A549 treated with ZK216348 at 1 μM for 4 hours (cell line): Measurements from ENCODE around the gene CACNG7. TPM values are rescaled to one million over a fixed set of nuclear protein-coding genes. Genes with fewer than 3 reads are reported as not detected.

Source experiments
- total RNA-seq: library from RNA; stranded (reverse); fragments of 200-300 nt; extraction: Qiagen RNA extraction; gene quantifications from 5 replicates; pipeline ENCODE4 v1.2.3, GENCODE V29; 2022; ENCODE audit warnings: low read depth

The CACNG7 gene, protein sequence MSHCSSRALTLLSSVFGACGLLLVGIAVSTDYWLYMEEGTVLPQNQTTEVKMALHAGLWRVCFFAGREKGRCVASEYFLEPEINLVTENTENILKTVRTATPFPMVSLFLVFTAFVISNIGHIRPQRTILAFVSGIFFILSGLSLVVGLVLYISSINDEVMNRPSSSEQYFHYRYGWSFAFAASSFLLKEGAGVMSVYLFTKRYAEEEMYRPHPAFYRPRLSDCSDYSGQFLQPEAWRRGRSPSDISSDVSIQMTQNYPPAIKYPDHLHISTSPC
- 4.6 to 10.0 TPM (median 9.4 TPM) in 5 replicates for total RNA-seq

DNA sequence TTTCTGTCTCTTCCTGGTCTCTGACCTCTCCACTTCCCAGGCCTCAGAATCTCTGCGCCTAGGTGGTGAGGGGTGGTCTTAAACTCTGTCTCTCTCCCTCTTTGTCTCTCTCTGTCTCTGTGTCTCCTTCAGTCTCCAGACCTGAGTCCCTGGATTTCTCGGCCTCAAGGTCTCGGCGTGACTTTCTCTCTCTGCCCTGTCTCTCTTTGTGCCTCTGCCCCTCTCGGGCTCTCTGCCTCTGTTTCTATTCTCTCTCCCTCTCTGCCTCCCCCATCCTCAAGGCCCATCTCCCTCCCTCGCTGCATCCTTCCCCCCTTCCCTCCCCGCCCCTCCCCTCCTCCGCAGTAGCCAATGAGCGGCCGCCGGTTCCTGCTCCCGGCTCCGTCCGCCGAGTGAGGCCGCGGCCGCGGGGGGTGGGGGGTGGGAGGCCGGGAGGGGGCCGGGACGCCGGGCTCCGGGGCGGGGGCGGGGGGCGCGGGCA is at the start of gene CACNG7:
CACNG7 (plus strand) TSS at position 344 of the 481 bp plus-strand sequence. CDS start 3,554 bp downstream, outside the sequence.

DNA sequence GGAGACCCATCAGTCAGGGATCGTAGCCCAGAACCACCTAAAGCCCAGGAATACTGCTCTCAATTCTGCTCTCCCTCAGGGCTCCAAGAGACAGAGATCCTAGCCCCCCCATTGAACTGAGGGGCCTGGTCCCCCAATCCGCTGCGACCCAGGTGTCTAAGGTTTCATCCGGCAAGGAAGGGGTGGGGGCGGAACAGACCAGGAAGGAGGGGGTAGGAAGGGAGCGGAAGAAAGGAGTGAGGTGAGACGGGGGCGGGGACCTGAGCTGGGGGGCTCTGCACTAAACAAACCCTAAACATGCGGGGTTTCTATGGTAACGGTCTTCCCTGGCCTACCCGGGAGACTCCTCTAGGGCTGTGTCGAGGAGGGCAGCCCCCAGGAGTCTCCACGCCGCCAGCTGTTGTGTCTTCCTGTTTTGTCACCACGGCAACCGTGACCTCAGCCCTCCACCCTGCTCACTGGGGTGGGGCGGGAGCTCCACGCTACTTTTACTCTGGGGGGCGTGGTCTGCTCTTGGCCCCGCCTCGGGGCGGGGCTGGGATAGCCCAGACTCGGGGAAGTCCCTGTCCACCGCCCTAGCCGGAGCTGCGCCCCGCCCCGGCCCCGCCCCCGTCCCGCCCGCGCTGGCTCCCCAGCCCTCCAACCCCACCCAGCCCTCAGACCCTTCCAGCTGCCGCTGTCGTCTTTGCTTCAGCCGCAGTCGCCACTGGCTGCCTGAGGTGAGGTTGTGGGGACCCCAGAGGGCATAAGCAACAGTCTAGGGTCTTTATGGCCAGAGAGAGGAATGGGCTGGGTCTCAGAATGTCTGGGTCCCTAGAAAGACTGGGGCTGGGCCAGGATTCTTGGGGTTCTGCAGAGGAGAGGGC is 41.6 kb upstream of the CACNG7 start, which contains the start of gene MYADM:
MYADM (plus strand) TSS at position 659 of the 866 bp plus-strand sequence. CDS start 5,647 bp downstream, outside the sequence.

DNA sequence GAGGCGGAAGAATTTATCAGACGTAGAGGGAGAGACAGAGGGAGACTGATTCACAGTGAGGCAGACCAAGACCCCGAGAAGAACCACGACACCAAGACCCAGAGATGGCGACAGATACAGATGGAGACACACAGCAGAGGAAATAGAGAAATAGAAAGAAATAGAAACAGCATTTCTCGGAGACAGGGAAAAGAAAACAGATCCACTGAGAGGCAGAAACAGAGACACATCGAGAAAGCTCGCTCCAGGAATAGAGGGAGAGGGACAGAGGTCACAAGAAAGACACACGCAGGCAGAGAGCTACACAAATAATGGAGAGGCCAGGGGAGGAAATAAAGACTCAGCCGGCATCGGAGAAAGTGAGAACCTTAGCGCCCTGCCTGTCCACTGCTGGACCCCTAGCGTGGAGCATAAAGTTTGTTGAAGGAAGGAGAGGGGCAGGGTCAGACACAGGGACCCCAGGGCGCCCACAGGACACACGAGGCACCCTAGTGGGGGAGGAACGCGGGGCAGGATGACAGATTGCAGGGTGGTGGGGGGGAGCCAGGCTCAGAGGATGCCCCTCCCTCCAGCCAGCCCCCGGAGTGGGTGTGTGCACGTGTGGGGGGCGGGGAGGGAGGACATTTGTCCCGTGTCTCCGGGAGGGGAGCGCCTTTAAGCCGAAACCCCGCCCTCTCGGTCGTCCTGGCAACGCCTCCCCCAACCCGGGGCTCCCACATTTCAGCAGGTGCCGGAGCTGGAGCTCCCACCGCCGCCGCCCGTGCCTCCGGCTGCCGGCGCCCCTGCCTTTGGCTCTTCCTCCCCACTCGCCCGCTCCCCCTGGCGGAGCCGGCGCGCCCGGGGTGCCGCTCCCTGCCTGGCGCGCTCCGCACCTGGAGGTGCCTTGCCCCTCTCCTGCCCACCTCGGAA is 27.3 kb upstream of the CACNG7 start, which contains the start of gene PRKCG:
PRKCG (plus strand) TSS at position 716 of the 909 bp plus-strand sequence. CDS start 298 bp downstream, outside the sequence.

DNA sequence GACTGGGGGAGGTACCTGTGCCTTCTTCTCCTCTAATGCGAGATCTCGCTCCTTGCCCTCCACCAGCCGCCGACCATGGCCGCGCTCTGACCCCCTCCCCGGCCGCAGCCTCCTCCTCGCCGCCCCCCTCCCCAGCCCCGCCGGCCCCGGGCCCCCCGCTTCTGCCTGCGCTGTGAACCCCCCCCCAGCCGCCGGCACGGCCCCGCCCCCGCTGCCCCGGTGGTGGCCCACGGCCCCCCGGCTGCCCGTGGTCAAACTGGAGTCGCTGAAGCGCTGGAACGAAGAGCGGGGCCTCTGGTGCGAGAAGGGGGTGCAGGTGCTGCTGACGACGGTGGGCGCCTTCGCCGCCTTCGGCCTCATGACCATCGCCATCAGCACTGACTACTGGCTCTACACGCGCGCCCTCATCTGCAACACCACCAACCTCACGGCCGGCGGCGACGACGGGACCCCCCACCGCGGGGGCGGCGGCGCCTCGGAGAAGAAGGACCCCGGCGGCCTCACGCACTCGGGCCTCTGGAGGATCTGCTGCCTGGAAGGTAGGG is 53.9 kb downstream of the CACNG7 start, which contains the start of gene CACNG8:
CACNG8 (plus strand) TSS at position 51 of the 545 bp plus-strand sequence.

DNA sequence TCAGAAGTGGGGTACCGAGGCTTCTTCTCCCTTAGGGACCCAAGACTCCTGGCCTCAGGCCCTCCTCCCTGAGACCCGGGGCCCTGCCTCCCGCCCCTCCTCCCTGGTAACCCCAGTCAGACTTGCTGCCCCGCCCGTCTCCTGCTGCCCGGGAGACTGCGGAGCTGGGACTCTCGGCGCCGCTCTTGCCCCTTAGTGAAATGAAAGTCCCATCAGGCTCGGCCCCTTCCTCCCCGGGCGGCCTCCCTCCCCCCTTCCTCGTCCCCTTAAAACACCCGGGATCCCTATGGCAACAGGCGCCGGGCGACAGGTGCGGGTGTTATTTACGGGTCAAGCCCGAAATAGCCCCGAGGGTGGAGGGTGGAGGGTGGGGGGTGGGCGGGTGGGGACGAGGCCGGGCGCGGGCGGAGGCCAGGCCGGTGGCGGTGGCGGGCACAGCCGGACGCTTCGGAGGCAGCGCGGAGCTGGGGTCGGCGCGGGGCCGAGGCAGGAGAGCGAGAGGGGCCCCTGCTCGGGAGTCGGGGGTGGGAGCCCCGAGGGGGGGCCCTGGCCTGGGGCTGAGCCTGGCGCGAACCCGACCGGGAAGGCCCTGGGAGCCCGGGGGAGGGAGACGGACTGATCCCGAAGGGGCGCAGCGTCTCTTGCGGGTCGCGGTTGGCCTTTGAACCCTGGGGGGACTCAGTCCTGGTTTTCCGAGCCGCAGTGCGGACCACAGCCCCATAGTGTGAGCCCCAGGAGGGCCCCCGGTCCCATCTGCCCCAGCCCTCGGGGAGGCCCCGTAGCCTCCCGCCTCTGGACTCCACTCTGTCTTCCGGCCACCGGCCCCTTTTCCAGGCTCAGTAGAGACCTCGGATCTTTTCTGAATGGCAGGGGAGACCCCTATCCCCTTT is 82.4 kb downstream of the CACNG7 start, which contains the start of gene CACNG6:
CACNG6 (plus strand) TSS at position 414 of the 890 bp plus-strand sequence. CDS start 1,241 bp downstream, outside the sequence.

Other genes starting within 250 kb of the CACNG7 start
- 0.04 TPM in 1 of 5 replicates, not detected in the others for gene NLRP12, start 85.0 kb upstream of the CACNG7 start, total RNA-seq
- gene MYADM, start 41.4 kb upstream of the CACNG7 start, total RNA-seq = 191 to 352 TPM (median 290 TPM) in 5 replicates
- 3.4 to 6.7 TPM (median 6.0 TPM) in 5 replicates for gene PRKCG, start 27.1 kb upstream of the CACNG7 start, total RNA-seq
- 0.83 to 1.4 TPM (median 1.4 TPM) in 5 replicates for gene CACNG8, start 53.7 kb downstream of the CACNG7 start, total RNA-seq
- gene CACNG6, start 82.4 kb downstream of the CACNG7 start, total RNA-seq = 7.7 to 12.8 TPM (median 12.1 TPM) in 5 replicates
- gene VSTM1, start 154.6 kb downstream of the CACNG7 start, total RNA-seq = 0.55 to 0.92 TPM (median 0.78 TPM) in 3 of 5 replicates, not detected in the others
- gene TARM1, start 172.1 kb downstream of the CACNG7 start, total RNA-seq = not detected in 5 replicates
- 0.25 to 0.41 TPM (median 0.33 TPM) in 5 replicates for gene OSCAR, start 191.5 kb downstream of the CACNG7 start, total RNA-seq
- 211 to 296 TPM (median 232 TPM) in 5 replicates for gene NDUFA3, start 193.6 kb downstream of the CACNG7 start, total RNA-seq
- gene TFPT, start 206.4 kb downstream of the CACNG7 start, total RNA-seq = 19.8 to 27.0 TPM (median 21.7 TPM) in 5 replicates
- 105 to 128 TPM (median 113 TPM) in 5 replicates for gene PRPF31, start 206.5 kb downstream of the CACNG7 start, total RNA-seq
- gene CNOT3, start 228.5 kb downstream of the CACNG7 start, total RNA-seq = 51.6 to 72.5 TPM (median 70.4 TPM) in 5 replicates